Peyer's patch (tissue), 4 donors: Measurements from ENCODE around the gene MARK3. TPM values are rescaled to one million over a fixed set of nuclear protein-coding genes. Genes with fewer than 3 reads are reported as not detected.

Experiments used
- DNase-seq, 3 donors: peaks; one replicate each; pipeline ENCODE4 v3.0.0-alpha.2; 2017 to 2019
- H3K27ac ChIP-seq, 4 donors: fragments of 200-600 bp; sonication (generic); one replicate each; pipeline ENCODE4 v1.5.1; 2016 to 2019
- H3K27me3 ChIP-seq, 2 donors: fragments of 200-600 bp; sonication (generic); one replicate each; pipeline ENCODE4 v1.5.1; 2019
- H3K36me3 ChIP-seq, 3 donors: fragments of 200-600 bp; sonication (generic); one replicate each; pipeline ENCODE4 v1.5.1; 2016 to 2019
- H3K4me1 ChIP-seq, 4 donors: fragments of 200-600 bp; sonication (generic); one replicate each; pipeline ENCODE4 v1.5.1; 2016 to 2019
- H3K4me3 ChIP-seq, 4 donors: fragments of 200-600 bp; sonication (generic); 1 replicate in 3 of 4; 2 replicates in 1 of 4; pipeline ENCODE4 v1.5.1; 2016 to 2019; ENCODE audit warnings: mild to moderate bottlenecking in 1 of 4
- H3K9me3 ChIP-seq, 4 donors: fragments of 200-600 bp; sonication (generic); one replicate each; pipeline ENCODE4 v1.5.1; 2016 to 2019; ENCODE audit warnings: mild to moderate bottlenecking in 1 of 4
- POLR2A ChIP-seq, 2 donors: fragments of 450-650 bp; IDR thresholded peaks; one replicate each; pipeline ENCODE4 v1.5.1; 2017; ENCODE audit warnings: antibody characterized with exemption in 2 of 2, mild to moderate bottlenecking in 2 of 2, moderate library complexity in 2 of 2
- total RNA-seq, 4 donors: library from RNA; depleted of rRNA; stranded (reverse); fragments of >200 nt; gene quantifications; one replicate each; pipeline ENCODE4 v1.1.0, GENCODE V29; 2016
- TF ChIP-seq, protein P1 (sequence below), 6 experiments: fragments of 450-650 bp in 4 of 6; fragments of 200-600 bp in 2 of 6; sonication (generic) in 1 of 6; IDR thresholded peaks; one replicate each; pipeline ENCODE4 v1.5.1; 2017 to 2019; ENCODE audit warnings: antibody characterized with exemption in 6 of 6, mild to moderate bottlenecking in 3 of 6, moderate library complexity in 1 of 6

The MARK3 gene
- total RNA-seq, 4 donors from 2014 or later, result 76.0 to 196 (median 99.5) TPM

DNA sequence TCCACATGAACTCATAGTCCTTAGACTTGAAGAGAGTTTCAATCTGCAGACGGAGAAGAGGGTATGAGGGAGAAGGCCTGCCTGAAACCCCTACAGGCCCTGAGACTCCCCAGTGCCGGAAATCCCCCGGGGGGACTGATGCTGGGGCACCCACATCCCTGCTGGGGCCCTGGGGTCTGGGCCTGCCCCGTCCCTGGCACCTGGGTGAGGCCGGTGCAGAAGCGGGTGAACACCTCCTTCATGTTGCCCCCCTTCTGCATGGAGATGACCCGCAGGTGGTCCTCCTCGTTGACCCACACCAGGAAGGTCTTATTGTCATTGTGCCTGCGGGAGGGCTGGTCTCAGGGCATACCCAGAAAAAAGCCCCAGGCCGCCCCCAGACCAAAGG lies 135.0 kb downstream of the MARK3 start:
- Histone ChIP-seq H3K27me3 (peaks cover 0 to 6% of the 10 kb centered on the region in 2 donors), H3K27ac (peak overlapping the region in 3 of 4 donors; percentile 62 to 87 (median 80)), H3K36me3 (no peaks in the 10 kb centered on the region), H3K4me1 (peaks cover 0 to 60% (median 21%) of the 10 kb centered on the region in 4 donors), H3K4me3 (peak overlapping the region in 2 of 4 donors; percentile 67 to 70), H3K9me3 (no peaks in the 10 kb centered on the region)
- no peak for DNase-seq
- TF ChIP-seq, protein P1, sequence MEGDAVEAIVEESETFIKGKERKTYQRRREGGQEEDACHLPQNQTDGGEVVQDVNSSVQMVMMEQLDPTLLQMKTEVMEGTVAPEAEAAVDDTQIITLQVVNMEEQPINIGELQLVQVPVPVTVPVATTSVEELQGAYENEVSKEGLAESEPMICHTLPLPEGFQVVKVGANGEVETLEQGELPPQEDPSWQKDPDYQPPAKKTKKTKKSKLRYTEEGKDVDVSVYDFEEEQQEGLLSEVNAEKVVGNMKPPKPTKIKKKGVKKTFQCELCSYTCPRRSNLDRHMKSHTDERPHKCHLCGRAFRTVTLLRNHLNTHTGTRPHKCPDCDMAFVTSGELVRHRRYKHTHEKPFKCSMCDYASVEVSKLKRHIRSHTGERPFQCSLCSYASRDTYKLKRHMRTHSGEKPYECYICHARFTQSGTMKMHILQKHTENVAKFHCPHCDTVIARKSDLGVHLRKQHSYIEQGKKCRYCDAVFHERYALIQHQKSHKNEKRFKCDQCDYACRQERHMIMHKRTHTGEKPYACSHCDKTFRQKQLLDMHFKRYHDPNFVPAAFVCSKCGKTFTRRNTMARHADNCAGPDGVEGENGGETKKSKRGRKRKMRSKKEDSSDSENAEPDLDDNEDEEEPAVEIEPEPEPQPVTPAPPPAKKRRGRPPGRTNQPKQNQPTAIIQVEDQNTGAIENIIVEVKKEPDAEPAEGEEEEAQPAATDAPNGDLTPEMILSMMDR (IDR thresholded peaks at IDR 0.05), result no peak

DNA sequence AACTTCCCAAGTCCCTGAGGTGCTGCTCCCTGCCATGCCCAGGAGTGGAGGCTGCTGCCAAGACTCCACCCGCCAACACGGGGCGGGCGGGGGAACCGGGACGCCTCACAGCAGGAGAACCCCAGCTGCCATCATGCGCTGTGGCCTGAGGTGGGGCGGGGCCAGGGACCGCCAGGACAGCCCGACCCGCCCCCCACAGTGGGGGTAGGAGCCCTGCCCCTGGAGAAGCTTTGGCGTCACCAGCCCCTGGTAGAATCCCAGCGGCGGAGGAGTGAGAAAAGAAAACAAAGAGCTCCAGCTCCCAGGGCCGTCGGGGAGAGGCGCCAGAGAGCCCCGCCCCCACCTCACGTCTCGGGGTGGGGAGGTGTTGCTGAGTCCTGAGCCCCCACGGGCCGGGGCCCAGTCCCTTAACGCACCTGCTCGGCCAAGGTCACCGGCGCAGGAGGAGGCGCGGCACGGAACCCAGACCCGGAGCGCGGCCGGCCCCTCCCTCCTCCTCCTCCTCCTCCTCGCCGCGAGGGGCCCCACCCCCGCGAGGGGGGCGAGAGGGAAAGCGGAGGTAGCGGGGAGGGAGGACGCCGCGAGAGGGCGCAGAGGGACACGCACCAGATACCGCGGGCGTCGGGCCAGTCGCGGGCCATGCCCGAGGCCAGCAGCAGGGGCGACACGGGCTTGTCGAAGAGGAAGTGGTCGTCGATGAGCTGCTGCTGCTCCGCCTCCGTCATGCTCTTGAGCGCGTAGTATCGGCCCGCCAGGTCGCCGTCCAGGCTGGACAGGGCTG lies 135.6 kb downstream of the MARK3 start:
- peak; percentile 76 to 90 (median 84) for DNase-seq
- H3K4me1 ChIP-seq, result peaks cover 0 to 66% (median 21%) of the 10 kb centered on the region in 4 donors
- peak overlapping the region; percentile 45 to 70 (median 62) for H3K4me3 ChIP-seq
- peak overlapping the region; percentile 49 to 87 (median 71) for H3K27ac ChIP-seq
- peak in 1 of 2 donors; percentile 26 for TF ChIP-seq POLR2A (IDR thresholded peaks at IDR 0.05)
- TF ChIP-seq, protein P1 (IDR thresholded peaks at IDR 0.05), result peak; percentile 31 to 61 (median 48)
- H3K36me3 ChIP-seq, result no peaks in the 10 kb centered on the region
- peaks cover 0 to 6% of the 10 kb centered on the region in 2 donors for H3K27me3 ChIP-seq
- no peaks in the 10 kb centered on the region for H3K9me3 ChIP-seq

- TF ChIP-seq, protein P1 (IDR thresholded peaks at IDR 0.05), result no peak
- no peak for TF ChIP-seq POLR2A (IDR thresholded peaks at IDR 0.05)
- Histone ChIP-seq H3K27ac (peak overlapping the region; percentile 49 to 87 (median 71)), H3K4me1 (peaks cover 0 to 73% (median 21%) of the 10 kb centered on the region in 4 donors), H3K27me3 (peaks cover 0 to 6% of the 10 kb centered on the region in 2 donors), H3K9me3 (no peaks in the 10 kb centered on the region), H3K4me3 (peak overlapping the region; percentile 45 to 70 (median 62)), H3K36me3 (no peaks in the 10 kb centered on the region)
- DNase-seq, result no peak
These were observed 136.3 kb downstream of the MARK3 start for GRCh38 chr14:103521438-103521950.

GRCh38 chr14:103521951-103522563 lies 136.8 kb downstream of the MARK3 start:
- DNase-seq, result no peak
- Histone ChIP-seq H3K9me3 (no peaks in the 10 kb centered on the region), H3K27ac (peak overlapping the region; percentile 49 to 87 (median 71)), H3K4me3 (peak overlapping the region; percentile 45 to 70 (median 62)), H3K4me1 (peaks cover 0 to 76% (median 21%) of the 10 kb centered on the region in 4 donors), H3K27me3 (peaks cover 0 to 6% of the 10 kb centered on the region in 2 donors), H3K36me3 (no peaks in the 10 kb centered on the region)
- TF ChIP-seq, protein P1 (IDR thresholded peaks at IDR 0.05), result no peak
- TF ChIP-seq POLR2A (IDR thresholded peaks at IDR 0.05), result no peak

DNA sequence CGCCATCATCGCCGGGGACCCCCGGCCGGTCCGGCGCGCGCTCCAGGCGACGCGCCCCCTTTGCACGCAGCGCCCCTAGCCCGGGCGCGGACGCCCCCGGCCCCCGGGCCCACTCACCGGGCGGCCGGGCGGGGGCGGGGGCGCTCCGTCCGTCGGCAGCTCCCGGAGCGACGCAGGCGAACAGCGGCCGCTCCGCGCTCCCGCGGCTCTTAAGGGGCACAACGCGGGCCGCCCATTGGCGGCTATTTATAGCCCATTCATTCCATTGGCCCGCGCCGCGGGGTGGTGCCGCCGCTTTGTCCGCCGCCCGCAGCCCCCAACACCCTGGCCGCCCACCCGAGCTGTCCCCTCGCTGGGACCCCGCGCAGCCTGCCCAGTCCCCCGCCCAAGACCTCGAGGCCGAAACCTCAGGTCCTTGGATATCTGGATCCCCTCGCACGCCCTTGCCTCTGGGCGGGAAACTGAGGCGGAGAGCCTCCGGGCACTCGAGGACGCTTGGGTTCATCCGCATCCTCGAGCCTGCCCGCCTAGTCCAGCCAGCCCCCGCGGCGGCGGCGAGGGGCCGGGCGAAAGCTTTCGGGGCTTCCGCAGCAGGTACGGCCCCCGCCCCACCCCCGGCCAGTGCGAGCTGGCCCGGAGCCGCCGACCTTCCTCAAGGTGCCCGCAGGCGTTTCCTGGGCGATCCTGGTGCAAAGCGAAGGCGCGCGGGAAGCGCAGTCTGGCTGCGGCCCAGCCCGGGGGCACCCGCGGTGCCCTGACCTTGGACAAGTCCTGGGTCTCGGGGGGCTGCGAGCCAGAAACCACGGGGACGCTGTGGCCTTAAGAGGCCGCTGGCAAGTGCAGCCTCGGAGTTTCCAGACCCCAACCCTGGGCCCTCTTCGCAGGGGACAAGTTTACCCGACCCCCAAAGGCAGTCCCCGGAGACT lies 137.7 kb downstream of the MARK3 start, which contains the start of gene CKB:
Gene CKB, minus strand, starts transcription at position 182 of the 926 bp plus-strand sequence. CDS start 337 bp downstream, outside the sequence.
- DNase-seq, result peak in 1 of 3 donors; percentile 71
- H3K27me3 ChIP-seq, result peaks cover 0 to 6% of the 10 kb centered on the region in 2 donors
- H3K36me3 ChIP-seq, result no peaks in the 10 kb centered on the region
- H3K4me3 ChIP-seq, result peak within 1 kb of the TSS; percentile 45 to 70 (median 62)
- peaks cover 0 to 77% (median 27%) of the 10 kb centered on the region in 4 donors for H3K4me1 ChIP-seq
- peak within 1 kb of the TSS; percentile 49 to 87 (median 71) for H3K27ac ChIP-seq
- no peaks in the 10 kb centered on the region for H3K9me3 ChIP-seq
- no peak for TF ChIP-seq POLR2A (IDR thresholded peaks at IDR 0.05)
- TF ChIP-seq, protein P1 (IDR thresholded peaks at IDR 0.05), result no peak
